C4-2B (cell line): ENCODE data around the gene HCFC1.

ENCODE experiments used
- ZFX ChIP-seq: fragments of 450-650 bp; IDR thresholded peaks from 2 replicates; pipeline ENCODE4 v1.6.1; 2017
- TF ChIP-seq, protein P1 (sequence below): fragments of 450-650 bp; conservative IDR thresholded peaks from 2 replicates; pipeline ENCODE4 v1.5.1; 2017; ENCODE audit warnings: mild to moderate bottlenecking

DNA sequence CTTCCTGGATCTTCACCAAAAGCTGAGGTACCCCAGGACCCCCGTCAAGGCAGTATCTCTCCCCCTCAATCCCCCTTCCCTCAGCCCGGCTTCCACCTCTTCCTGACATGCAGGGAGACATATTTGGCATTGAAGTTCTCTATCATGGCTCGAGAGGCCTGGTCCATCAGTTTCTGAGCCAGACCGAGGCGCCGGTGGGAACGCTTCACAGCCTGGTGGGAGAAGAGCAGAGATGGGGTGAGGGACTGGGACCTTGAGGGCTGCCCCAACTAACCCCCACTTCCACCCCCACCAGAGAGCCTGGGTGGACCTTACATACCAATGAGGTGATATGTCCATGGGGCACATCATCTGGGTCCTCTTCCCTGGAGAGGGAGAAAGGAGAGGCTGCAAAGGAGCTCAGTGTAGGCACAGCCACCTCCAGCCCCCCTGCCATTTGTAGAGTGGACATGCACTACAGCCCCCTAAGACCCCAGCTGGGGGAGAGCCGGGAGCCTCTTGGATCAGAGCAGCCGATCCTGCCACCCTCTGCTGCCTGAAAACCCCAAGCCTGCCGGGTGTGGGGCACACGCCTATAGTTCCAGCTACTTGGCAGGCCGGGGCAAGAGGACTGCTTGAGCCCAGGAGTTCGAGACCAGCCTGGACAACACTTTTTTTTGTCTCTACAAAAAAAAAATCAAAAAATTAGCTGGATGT lies 39.2 kb downstream of the HCFC1 start:
- TF ChIP-seq, protein P1, sequence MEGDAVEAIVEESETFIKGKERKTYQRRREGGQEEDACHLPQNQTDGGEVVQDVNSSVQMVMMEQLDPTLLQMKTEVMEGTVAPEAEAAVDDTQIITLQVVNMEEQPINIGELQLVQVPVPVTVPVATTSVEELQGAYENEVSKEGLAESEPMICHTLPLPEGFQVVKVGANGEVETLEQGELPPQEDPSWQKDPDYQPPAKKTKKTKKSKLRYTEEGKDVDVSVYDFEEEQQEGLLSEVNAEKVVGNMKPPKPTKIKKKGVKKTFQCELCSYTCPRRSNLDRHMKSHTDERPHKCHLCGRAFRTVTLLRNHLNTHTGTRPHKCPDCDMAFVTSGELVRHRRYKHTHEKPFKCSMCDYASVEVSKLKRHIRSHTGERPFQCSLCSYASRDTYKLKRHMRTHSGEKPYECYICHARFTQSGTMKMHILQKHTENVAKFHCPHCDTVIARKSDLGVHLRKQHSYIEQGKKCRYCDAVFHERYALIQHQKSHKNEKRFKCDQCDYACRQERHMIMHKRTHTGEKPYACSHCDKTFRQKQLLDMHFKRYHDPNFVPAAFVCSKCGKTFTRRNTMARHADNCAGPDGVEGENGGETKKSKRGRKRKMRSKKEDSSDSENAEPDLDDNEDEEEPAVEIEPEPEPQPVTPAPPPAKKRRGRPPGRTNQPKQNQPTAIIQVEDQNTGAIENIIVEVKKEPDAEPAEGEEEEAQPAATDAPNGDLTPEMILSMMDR: no peak
- TF ChIP-seq ZFX: no peak
